Measurements from ENCODE around the gene KIAA1191. TPM values are rescaled to one million over a fixed set of nuclear protein-coding genes. Genes with fewer than 3 reads are reported as not detected.

Gene KIAA1191
- total RNA-seq, 1 experiment from 2014 or later: 119 TPM

- Histone ChIP-seq H3K36me3 (peaks cover 10% of the 10 kb centered on the region; the same call in 1 of the 2 replicates), H3K4me3 (no peak overlapping the region), H3K9me3 (replicated peaks) (no peaks in the 10 kb centered on the region), H3K27me3 (no peaks in the 10 kb centered on the region), H3K27ac (no peak overlapping the region), H3K4me1 (no peaks in the 10 kb centered on the region)
- no peak for DNase-seq
Measured at GRCh38 chr5:176394881-176395675, 33.5 kb upstream of the KIAA1191 start.

DNA sequence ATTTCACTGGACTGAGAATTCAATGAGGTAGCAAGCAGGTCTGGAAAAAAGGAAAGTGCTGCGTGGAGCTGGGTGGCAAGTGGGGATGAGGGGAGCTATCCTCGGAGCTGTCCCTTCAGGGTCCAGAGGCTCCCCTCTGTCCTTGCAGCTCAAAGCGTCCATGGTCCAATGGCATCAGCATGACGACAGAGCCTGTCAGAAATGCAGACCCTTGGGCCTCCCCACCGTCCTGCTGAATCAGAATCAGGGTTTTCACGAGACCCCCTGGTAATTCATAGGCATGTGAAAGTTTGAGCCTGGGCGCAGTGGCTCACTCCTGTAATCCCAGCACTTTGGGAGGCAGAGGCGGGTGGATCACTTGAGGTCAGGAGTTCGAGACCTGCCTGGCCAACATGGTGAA is 32.5 kb upstream of the KIAA1191 start:
- H3K9me3 ChIP-seq (replicated peaks): no peaks in the 10 kb centered on the region
- H3K27ac ChIP-seq: no peak overlapping the region
- no peaks in the 10 kb centered on the region for H3K4me1 ChIP-seq
- no peaks in the 10 kb centered on the region for H3K27me3 ChIP-seq
- peaks cover 10% of the 10 kb centered on the region; the same call in 1 of the 2 replicates for H3K36me3 ChIP-seq
- DNase-seq: no peak
- H3K4me3 ChIP-seq: no peak overlapping the region

GRCh38 chr5:176392526-176392925 is 31.0 kb upstream of the KIAA1191 start:
- H3K36me3 ChIP-seq: peaks cover 10% of the 10 kb centered on the region; the same call in 1 of the 2 replicates
- no peaks in the 10 kb centered on the region for H3K9me3 ChIP-seq (replicated peaks)
- no peaks in the 10 kb centered on the region for H3K27me3 ChIP-seq
- H3K4me3 ChIP-seq: no peak overlapping the region
- H3K27ac ChIP-seq: no peak overlapping the region
- no peak for DNase-seq
- no peaks in the 10 kb centered on the region for H3K4me1 ChIP-seq

GRCh38 chr5:176391999-176392398 is 30.4 kb upstream of the KIAA1191 start:
- Histone ChIP-seq H3K27ac (no peak overlapping the region), H3K4me3 (no peak overlapping the region), H3K36me3 (peaks cover 10% of the 10 kb centered on the region; the same call in 1 of the 2 replicates)

GRCh38 chr5:176391479-176391878 is 29.9 kb upstream of the KIAA1191 start:
- no peak for DNase-seq
- no peaks in the 10 kb centered on the region for H3K9me3 ChIP-seq (replicated peaks)
- no peaks in the 10 kb centered on the region for H3K27me3 ChIP-seq
- 0 out of 2 replicates have a peak, but pooled peaks cover 3% of the 10 kb centered on the region for H3K4me1 ChIP-seq
- H3K36me3 ChIP-seq: peaks cover 12% of the 10 kb centered on the region
- H3K4me3 ChIP-seq: no peak overlapping the region
- H3K27ac ChIP-seq: no peak overlapping the region

More at GRCh38 chr5:176391999-176392398, 30.4 kb upstream of the KIAA1191 start:
- no peak for DNase-seq
- Histone ChIP-seq H3K4me1 (0 out of 2 replicates have a peak, but pooled peaks cover 3% of the 10 kb centered on the region), H3K27me3 (no peaks in the 10 kb centered on the region), H3K9me3 (replicated peaks) (no peaks in the 10 kb centered on the region)

GRCh38 chr5:176389135-176390123 is 27.9 kb upstream of the KIAA1191 start:
- Histone ChIP-seq H3K27ac (peak overlapping the region; percentile 98), H3K9me3 (replicated peaks) (no peaks in the 10 kb centered on the region), H3K36me3 (peaks cover 31% of the 10 kb centered on the region), H3K4me1 (0 out of 2 replicates have a peak, but pooled peaks cover 3% of the 10 kb centered on the region), H3K4me3 (peak overlapping the region; percentile 80), H3K27me3 (no peaks in the 10 kb centered on the region)
- no peak for DNase-seq

- Histone ChIP-seq H3K9me3 (replicated peaks) (no peaks in the 10 kb centered on the region), H3K27ac (peak within 1 kb of the TSS; percentile 98), H3K4me1 (0 out of 2 replicates have a peak, but pooled peaks cover 3% of the 10 kb centered on the region), H3K36me3 (peaks cover 39% of the 10 kb centered on the region), H3K4me3 (peak within 1 kb of the TSS; percentile 80), H3K27me3 (no peaks in the 10 kb centered on the region)
- peak; percentile 99 to 100 for DNase-seq
Measured at GRCh38 chr5:176388444-176389134, 27.0 kb upstream of the KIAA1191 start, which contains the start of the genes HIGD2A and NOP16. Gene HIGD2A (plus strand): TSS chr5:176388751. CDS start chr5:176388820, 69 bp downstream. Gene NOP16 (minus strand): TSS chr5:176388598. CDS start chr5:176388539, 59 bp downstream.

- Histone ChIP-seq H3K4me1 (0 out of 2 replicates have a peak, but pooled peaks cover 3% of the 10 kb centered on the region), H3K4me3 (peak overlapping the region; percentile 80), H3K9me3 (replicated peaks) (no peaks in the 10 kb centered on the region), H3K36me3 (peaks cover 45% of the 10 kb centered on the region), H3K27me3 (no peaks in the 10 kb centered on the region), H3K27ac (peak overlapping the region; percentile 98)
- peak; percentile 34 to 44 for DNase-seq
Measured at GRCh38 chr5:176388003-176388443, 26.5 kb upstream of the KIAA1191 start.

DNA sequence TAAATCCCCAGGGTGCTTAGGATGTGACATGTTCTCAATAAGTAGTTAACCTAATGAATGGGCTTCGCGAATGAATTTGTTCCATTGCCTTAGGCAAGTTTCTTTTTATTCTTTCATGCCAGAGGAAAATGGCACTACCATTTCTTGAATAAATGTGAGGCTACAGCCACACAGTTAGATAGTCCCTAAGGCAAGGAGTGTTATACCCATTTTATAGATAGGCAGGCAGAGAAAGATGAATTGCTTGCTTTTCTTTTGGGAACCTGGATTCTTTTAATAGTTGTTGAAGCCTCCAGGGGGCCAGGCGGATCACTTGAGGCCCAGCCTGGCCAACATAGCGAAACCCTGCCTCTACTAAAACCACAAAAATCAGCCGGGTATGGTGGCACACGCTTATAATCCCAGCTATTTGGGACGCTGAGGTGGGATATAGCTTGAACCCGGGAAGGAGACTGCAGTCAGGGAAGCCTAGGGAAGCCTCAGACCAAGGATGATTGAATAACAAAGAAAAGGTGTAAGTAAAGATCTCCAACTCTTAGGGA is 25.9 kb upstream of the KIAA1191 start:
- H3K4me3 ChIP-seq: peak overlapping the region; percentile 80
- peaks cover 49% of the 10 kb centered on the region for H3K36me3 ChIP-seq
- no peaks in the 10 kb centered on the region for H3K27me3 ChIP-seq
- H3K9me3 ChIP-seq (replicated peaks): no peaks in the 10 kb centered on the region
- H3K27ac ChIP-seq: peak overlapping the region; percentile 98
- no peak for DNase-seq
- 0 out of 2 replicates have a peak, but pooled peaks cover 3% of the 10 kb centered on the region for H3K4me1 ChIP-seq

DNA sequence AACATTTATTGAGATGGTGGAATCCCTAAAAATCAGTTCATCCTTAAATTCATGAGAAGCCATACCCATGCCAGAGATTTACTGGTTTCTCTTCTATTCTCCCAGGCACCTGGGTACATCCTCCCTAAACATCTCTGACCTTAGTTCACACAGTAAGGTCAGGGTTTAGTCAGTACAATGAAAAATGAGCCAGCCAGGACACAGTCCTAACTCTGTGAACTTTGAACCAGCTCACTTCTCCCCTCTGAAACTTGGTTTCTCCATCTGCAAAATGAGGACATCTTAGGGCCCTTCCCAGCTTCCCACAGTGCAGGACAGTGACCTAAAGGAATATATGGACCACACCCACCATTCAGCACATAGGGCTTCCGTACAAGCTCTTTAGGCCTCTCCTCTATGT is 24.9 kb upstream of the KIAA1191 start:
- no peak for DNase-seq
- Histone ChIP-seq H3K27ac (no peak overlapping the region), H3K36me3 (peaks cover 57% of the 10 kb centered on the region)

GRCh38 chr5:176384991-176385390 is 23.4 kb upstream of the KIAA1191 start:
- no peak for DNase-seq
- H3K36me3 ChIP-seq: peaks cover 52% of the 10 kb centered on the region
- H3K9me3 ChIP-seq (replicated peaks): no peaks in the 10 kb centered on the region
- no peak overlapping the region for H3K27ac ChIP-seq
- H3K4me1 ChIP-seq: 0 out of 2 replicates have a peak, but pooled peaks cover 3% of the 10 kb centered on the region
- no peaks in the 10 kb centered on the region for H3K27me3 ChIP-seq
- H3K4me3 ChIP-seq: no peak overlapping the region

More for the DNA sequence above, 24.9 kb upstream of the KIAA1191 start:
- no peak overlapping the region for H3K4me3 ChIP-seq
- H3K4me1 ChIP-seq: 0 out of 2 replicates have a peak, but pooled peaks cover 3% of the 10 kb centered on the region
- H3K9me3 ChIP-seq (replicated peaks): no peaks in the 10 kb centered on the region
- H3K27me3 ChIP-seq: no peaks in the 10 kb centered on the region

DNA sequence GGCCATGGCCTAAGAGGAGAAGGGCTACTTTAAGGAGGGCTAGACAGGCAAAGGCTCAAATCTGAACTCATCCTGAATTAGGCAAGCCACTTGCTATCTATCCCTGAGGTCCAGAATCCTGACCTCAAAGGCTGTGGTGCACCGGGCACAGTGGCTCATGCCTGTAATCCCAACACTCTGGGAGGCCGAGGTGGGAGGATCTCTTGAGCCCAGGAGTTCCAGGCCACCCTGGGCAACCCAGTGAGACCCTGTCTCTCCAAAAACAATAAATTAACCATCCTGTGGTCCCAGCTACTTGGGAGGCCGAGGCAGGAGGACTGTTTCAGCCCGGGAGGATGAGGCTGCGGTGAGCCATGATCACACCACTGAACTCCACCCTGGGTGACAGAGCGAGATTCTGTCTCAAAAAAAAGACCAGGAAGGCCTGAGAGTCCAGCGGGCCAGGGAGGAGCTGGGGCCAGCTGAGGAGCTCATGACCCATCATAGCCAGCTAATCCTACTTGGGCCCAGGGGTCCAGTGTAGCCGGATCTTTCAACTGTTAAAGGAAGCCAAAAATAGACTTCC is 22.9 kb upstream of the KIAA1191 start:
- H3K9me3 ChIP-seq (replicated peaks): no peaks in the 10 kb centered on the region
- H3K4me3 ChIP-seq: no peak overlapping the region
- H3K27me3 ChIP-seq: no peaks in the 10 kb centered on the region
- 0 out of 2 replicates have a peak, but pooled peaks cover 3% of the 10 kb centered on the region for H3K4me1 ChIP-seq
- no peak for DNase-seq
- no peak overlapping the region for H3K27ac ChIP-seq
- peaks cover 52% of the 10 kb centered on the region for H3K36me3 ChIP-seq

- H3K36me3 ChIP-seq: peaks cover 52% of the 10 kb centered on the region
Measured at GRCh38 chr5:176383961-176384360, 22.4 kb upstream of the KIAA1191 start.

More at GRCh38 chr5:176383961-176384360, 22.4 kb upstream of the KIAA1191 start:
- no peak overlapping the region for H3K4me3 ChIP-seq
- H3K4me1 ChIP-seq: 0 out of 2 replicates have a peak, but pooled peaks cover 3% of the 10 kb centered on the region
- H3K9me3 ChIP-seq (replicated peaks): no peaks in the 10 kb centered on the region
- no peaks in the 10 kb centered on the region for H3K27me3 ChIP-seq
- no peak for DNase-seq
- no peak overlapping the region for H3K27ac ChIP-seq

Measured in SJCRH30 (cell line).